ENCODE measurements around the gene SUPT4H1.
"Not testable (repeated sequence)": the region's sequence is repeated elsewhere in the genome, so short reads cannot be mapped to it uniquely, and the experiment has no call there.

Gene SUPT4H1

GRCh38 chr17:58351831-58352595 is at the start of gene SUPT4H1:
SUPT4H1 (minus strand) TSS chr17:58352201; CDS start chr17:58352135, 66 bp downstream.
- peak; percentile 97 for DNase-seq (ENCODE audit: low spot score)

GRCh38 chr17:58401287-58401686 is 49.3 kb upstream of the SUPT4H1 start:
- no peak for DNase-seq (ENCODE audit: low spot score)

GRCh38 chr17:58400826-58401225 is 48.8 kb upstream of the SUPT4H1 start:
- DNase-seq (ENCODE audit: low spot score) = no peak

- DNase-seq (ENCODE audit: low spot score) = no peak
These were observed 48.0 kb upstream of the SUPT4H1 start for GRCh38 chr17:58399974-58400373.

- no peak for DNase-seq (ENCODE audit: low spot score)
These were observed 46.7 kb upstream of the SUPT4H1 start for GRCh38 chr17:58398574-58399266.

GRCh38 chr17:58397421-58397820 is 45.4 kb upstream of the SUPT4H1 start:
- DNase-seq (ENCODE audit: low spot score) = not testable (repeated sequence)

GRCh38 chr17:58396173-58396572 is 44.2 kb upstream of the SUPT4H1 start:
- no peak for DNase-seq (ENCODE audit: low spot score)

- no peak for DNase-seq (ENCODE audit: low spot score)
These were observed 42.7 kb upstream of the SUPT4H1 start for GRCh38 chr17:58394534-58395223.

GRCh38 chr17:58391302-58391984 is 39.4 kb upstream of the SUPT4H1 start:
- DNase-seq (ENCODE audit: low spot score) = no peak

GRCh38 chr17:58390884-58391283 is 38.9 kb upstream of the SUPT4H1 start:
- no peak for DNase-seq (ENCODE audit: low spot score)

- no peak for DNase-seq (ENCODE audit: low spot score)
These were observed 36.5 kb upstream of the SUPT4H1 start for GRCh38 chr17:58388302-58389190.

- DNase-seq (ENCODE audit: low spot score) = no peak
These were observed 35.8 kb upstream of the SUPT4H1 start for GRCh38 chr17:58387834-58388233.

GRCh38 chr17:58386708-58387107 is 34.7 kb upstream of the SUPT4H1 start:
- DNase-seq (ENCODE audit: low spot score) = no peak

GRCh38 chr17:58385359-58385899 is 33.4 kb upstream of the SUPT4H1 start:
- DNase-seq (ENCODE audit: low spot score) = no peak

- no peak for DNase-seq (ENCODE audit: low spot score)
These were observed 32.9 kb upstream of the SUPT4H1 start for GRCh38 chr17:58384897-58385296.

GRCh38 chr17:58383892-58384462 is 32.0 kb upstream of the SUPT4H1 start:
- no peak for DNase-seq (ENCODE audit: low spot score)

GRCh38 chr17:58382872-58383242 is 30.9 kb upstream of the SUPT4H1 start:
- DNase-seq (ENCODE audit: low spot score) = no peak

GRCh38 chr17:58382108-58382871 is 30.3 kb upstream of the SUPT4H1 start:
- peak; percentile 41 for DNase-seq (ENCODE audit: low spot score)

GRCh38 chr17:58381124-58382035 is 29.4 kb upstream of the SUPT4H1 start:
- no peak for DNase-seq (ENCODE audit: low spot score)
